Transverse colon (tissue), 4 donors: ENCODE results near the gene CNTN5. TPM values are rescaled to one million over a fixed set of nuclear protein-coding genes. Genes with fewer than 3 reads are reported as not detected.

Experiments used
- DNase-seq: peaks from one replicate; pipeline ENCODE4 v3.0.0-alpha.2; 2019
- H3K27ac ChIP-seq, 4 donors: fragments of 200-600 bp; sonication (generic); 2 replicates each; pipeline ENCODE4 v1.5.1; 2016 to 2018; ENCODE audit warnings: inconsistent platforms in 4 of 4
- H3K27me3 ChIP-seq: fragments of 200-600 bp; sonication (generic); 2 replicates; pipeline ENCODE4 v1.5.1; 2017; ENCODE audit warnings: inconsistent platforms
- H3K36me3 ChIP-seq, 4 donors: fragments of 200-600 bp; sonication (generic); 2 replicates each; pipeline ENCODE4 v1.5.1; 2017 to 2019; ENCODE audit warnings: inconsistent platforms in 4 of 4
- H3K4me1 ChIP-seq, 4 donors: fragments of 200-600 bp; sonication (generic); 2 replicates each; pipeline ENCODE4 v1.5.1; 2017 to 2020; ENCODE audit warnings: inconsistent platforms in 4 of 4
- H3K4me3 ChIP-seq, 4 donors: fragments of 200-600 bp; sonication (generic); 1 replicate in 1 of 4; 2 replicates in 3 of 4; pipeline versions ENCODE4 v1.5.1 to v1.6.1; 2017 to 2019; ENCODE audit warnings: inconsistent platforms in 4 of 4
- H3K9me3 ChIP-seq, 2 donors: fragments of 200-600 bp; sonication (generic); 2 replicates each; pipeline ENCODE4 v1.5.1; 2017 to 2019; ENCODE audit warnings: inconsistent platforms in 2 of 2
- CTCF ChIP-seq, 5 experiments: fragments of 200-600 bp in 3 of 5; fragments of 450-650 bp in 2 of 5; sonication (generic) in 3 of 5; IDR thresholded peaks; 1 replicate in 2 of 5; 2 replicates in 3 of 5; pipeline ENCODE4 v1.5.1; 2016 to 2017; ENCODE audit warnings: antibody characterized with exemption in 5 of 5, inconsistent platforms in 3 of 5, mild to moderate bottlenecking in 2 of 5, moderate library complexity in 1 of 5
- EP300 ChIP-seq: sonication (generic); formaldehyde crosslinking; IDR thresholded peaks from one replicate; pipeline ENCODE4 v1.6.1; 2017; ENCODE audit warnings: antibody characterized with exemption, low read depth
- POLR2A ChIP-seq: fragments of 450-650 bp; IDR thresholded peaks from one replicate; pipeline ENCODE4 v1.6.1; 2016; ENCODE audit warnings: antibody characterized with exemption, mild to moderate bottlenecking, moderate library complexity
- POLR2AphosphoS5 ChIP-seq, 3 donors: sonication (generic); formaldehyde crosslinking; IDR thresholded peaks; one replicate each; pipeline ENCODE4 v1.6.1; 2016; ENCODE audit warnings: antibody characterized with exemption in 3 of 3
- WGBS, 2 donors: methylation state at CpG; one replicate each; pipeline ENCODE4 v1.1.5; 2018; ENCODE audit warnings: low coverage in 1 of 2; 5-methylcytosine and 5-hydroxymethylcytosine counted together
- in situ Hi-C, 4 donors: fragments of 200-750 bp; cut with MboI; loops; one replicate each; pipeline versions ENCODE4 v1.15.0 to v1.15.1; 2017; ENCODE audit warnings: low sequenced_read_pairs in 3 of 4, low pct_ligation_motif_present in 1 of 4, low pct_unique_long_range_greater_than_20kb in 1 of 4
- intact Hi-C: fragments of 100-400 bp; cut with DNase I; formaldehyde crosslinking; loops from one replicate; pipeline ENCODE4 v1.15.1; 2023; ENCODE audit warnings: low total_unique reads
- total RNA-seq, 4 donors: library from RNA; depleted of rRNA; stranded (reverse); fragments of >200 nt; gene quantifications; one replicate each; pipeline ENCODE4 v1.1.0, GENCODE V29; 2016

CNTN5 gene
- total RNA-seq, 4 donors from 2014 or later = 0.14 TPM; not detected in 3

GRCh38 chr11:100297516-100297915, 1276.8 kb downstream of the CNTN5 start:
- Histone ChIP-seq H3K27ac (no peak overlapping the region), H3K4me3 (no peak overlapping the region), H3K9me3 (no peaks in the 10 kb centered on the region), H3K27me3 (no peaks in the 10 kb centered on the region), H3K4me1 (no peaks in the 10 kb centered on the region), H3K36me3 (no peaks in the 10 kb centered on the region)
- in situ Hi-C loops (no loop called here), intact Hi-C loops (no loop called here)
- WGBS, 2 donors = 46 to 59% methylated on average over 5 of the region's 5 CpGs
- DNase-seq = no peak
- TF ChIP-seq EP300 = no peak
- no peak for TF ChIP-seq POLR2AphosphoS5 (IDR thresholded peaks at IDR 0.05)
- no peak for TF ChIP-seq CTCF (IDR thresholded peaks at IDR 0.05)
- TF ChIP-seq POLR2A = no peak

GRCh38 chr11:100302824-100303223, 1282.1 kb downstream of the CNTN5 start:
- intact Hi-C loops = no loop called here

GRCh38 chr11:100303897-100304296, 1283.1 kb downstream of the CNTN5 start:
- Histone ChIP-seq H3K27ac (no peak overlapping the region), H3K36me3 (no peaks in the 10 kb centered on the region), H3K4me1 (no peaks in the 10 kb centered on the region), H3K27me3 (no peaks in the 10 kb centered on the region), H3K4me3 (no peak overlapping the region), H3K9me3 (no peaks in the 10 kb centered on the region)
- intact Hi-C loops (no loop called here), in situ Hi-C loops (no loop called here)
- 66 to 75% methylated on average over 3 of the region's 3 CpGs for WGBS, 2 donors
- no peak for DNase-seq
- TF ChIP-seq POLR2A (no peak), POLR2AphosphoS5 (IDR thresholded peaks at IDR 0.05) (no peak), CTCF (IDR thresholded peaks at IDR 0.05) (no peak), EP300 (no peak)

More at GRCh38 chr11:100302824-100303223, 1282.1 kb downstream of the CNTN5 start:
- H3K27me3 ChIP-seq = no peaks in the 10 kb centered on the region
- no peaks in the 10 kb centered on the region for H3K9me3 ChIP-seq
- WGBS, 2 donors = 65 to 67% methylated on average over 3 of the region's 3 CpGs
- in situ Hi-C loops = no loop called here
- H3K27ac ChIP-seq = no peak overlapping the region
- H3K4me3 ChIP-seq = no peak overlapping the region
- no peaks in the 10 kb centered on the region for H3K4me1 ChIP-seq
- no peak for TF ChIP-seq CTCF (IDR thresholded peaks at IDR 0.05)
- no peak for TF ChIP-seq EP300
- no peak for TF ChIP-seq POLR2A
- TF ChIP-seq POLR2AphosphoS5 (IDR thresholded peaks at IDR 0.05) = no peak
- H3K36me3 ChIP-seq = no peaks in the 10 kb centered on the region
- no peak for DNase-seq

- H3K36me3 ChIP-seq = no peaks in the 10 kb centered on the region
- no peak overlapping the region for H3K4me3 ChIP-seq
- no peaks in the 10 kb centered on the region for H3K9me3 ChIP-seq
- in situ Hi-C loops = no loop called here
- TF ChIP-seq POLR2A (no peak), CTCF (IDR thresholded peaks at IDR 0.05) (no peak), POLR2AphosphoS5 (IDR thresholded peaks at IDR 0.05) (no peak), EP300 (no peak)
- 83 to 87% methylated on average over 2 of the region's 2 CpGs for WGBS, 2 donors
- H3K27me3 ChIP-seq = no peaks in the 10 kb centered on the region
- H3K27ac ChIP-seq = no peak overlapping the region
- H3K4me1 ChIP-seq = no peaks in the 10 kb centered on the region
- intact Hi-C loops = no loop called here
- no peak for DNase-seq
Observed at GRCh38 chr11:100308202-100308601, 1287.5 kb downstream of the CNTN5 start.
